Activated CD8-positive, alpha-beta memory T cell treated with anti-CD3 and anti-CD28 coated beads, Interleukin-2, amount 50 U/mL, for 4 hours (primary cell): Measurements from ENCODE around the gene AQP4.

Experiments used
- DNase-seq: peaks from one replicate; pipeline ENCODE4 v3.0.0-alpha.2; 2020

AQP4 gene

DNA sequence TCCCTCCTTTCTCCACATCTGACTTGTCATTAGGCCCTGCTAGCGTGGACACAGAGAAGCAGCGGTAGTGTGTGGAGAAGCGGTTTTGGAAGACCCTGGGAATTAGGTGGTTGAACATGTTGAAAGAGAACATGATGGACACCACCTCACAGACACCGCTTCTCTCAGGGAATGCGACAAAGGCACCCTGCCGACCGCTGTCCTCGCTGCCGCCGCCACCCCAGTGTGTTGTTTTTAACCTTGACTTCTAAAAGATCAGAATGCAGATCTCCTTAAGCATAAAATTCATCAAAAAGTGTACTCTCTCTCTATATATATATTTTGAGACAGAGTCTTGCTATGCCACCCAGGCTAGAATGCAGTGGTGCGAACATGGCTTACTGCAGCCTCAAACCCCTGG lies 33.2 kb downstream of the AQP4 start:
- no peak for DNase-seq

DNA sequence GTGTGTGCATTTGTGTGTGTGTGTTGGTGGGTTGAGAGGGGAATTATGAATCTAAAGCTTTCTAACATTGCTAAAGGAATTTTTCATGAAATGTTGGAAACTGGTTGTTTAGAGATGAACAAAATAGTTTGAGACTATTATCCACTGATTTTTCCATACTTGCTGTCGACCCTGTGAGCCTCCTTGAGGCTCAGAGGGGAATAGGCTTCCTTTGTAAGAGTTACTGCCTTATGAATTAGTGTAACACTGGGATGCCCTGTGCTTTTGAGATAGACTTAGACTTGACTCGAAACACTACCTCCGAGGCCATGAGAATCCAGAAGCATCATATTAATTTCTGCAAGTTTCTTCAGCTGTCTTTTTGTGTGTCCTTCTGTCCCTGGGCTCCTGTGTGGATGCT lies 37.9 kb downstream of the AQP4 start:
- DNase-seq = no peak

DNA sequence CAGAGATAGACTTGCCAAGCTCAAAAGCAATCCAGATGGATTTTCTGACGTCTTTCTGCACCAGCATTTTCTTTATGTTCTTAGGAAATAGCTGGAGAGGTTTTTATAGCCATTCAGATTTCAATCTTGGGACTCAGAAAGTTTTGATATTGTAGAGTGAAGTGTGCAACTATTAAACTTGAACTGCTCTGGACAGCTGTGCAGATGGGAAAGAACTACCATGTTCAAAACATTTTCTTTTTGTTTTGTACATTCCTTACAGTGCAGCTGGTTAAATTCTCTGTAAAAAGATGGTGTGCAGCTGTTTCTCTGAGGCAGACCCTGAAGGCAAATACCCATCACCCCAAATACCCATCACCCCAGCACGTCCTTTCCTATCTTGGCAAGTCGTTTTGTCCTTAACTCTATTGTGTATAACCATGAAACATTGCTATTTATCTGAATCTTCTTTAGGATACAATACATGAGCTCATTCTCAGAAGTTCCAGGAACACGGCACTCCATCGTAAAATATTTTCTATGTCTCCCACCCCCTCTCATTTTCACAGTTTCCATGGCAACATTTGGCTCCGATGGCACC lies 38.8 kb downstream of the AQP4 start:
- no peak for DNase-seq

DNA sequence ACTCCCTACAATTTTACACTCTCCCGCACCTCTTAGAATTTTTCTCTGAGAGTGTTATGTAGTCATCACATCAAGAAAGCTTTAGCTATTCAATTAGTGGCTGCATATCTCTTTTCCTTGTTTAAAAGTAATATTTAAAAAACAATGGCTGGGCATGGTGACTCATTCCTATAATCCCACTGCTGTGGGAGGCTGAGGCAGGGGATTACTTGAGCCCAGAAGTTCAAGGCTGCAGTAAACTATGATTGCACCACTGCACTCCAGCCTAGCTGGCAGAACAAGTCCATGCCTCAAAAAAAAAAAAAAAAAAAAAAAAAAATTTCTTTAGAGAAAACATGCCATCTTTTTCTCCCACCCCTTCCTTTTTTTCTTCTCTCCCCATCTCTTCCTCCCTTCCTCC lies 44.3 kb downstream of the AQP4 start:
- DNase-seq = no peak

DNA sequence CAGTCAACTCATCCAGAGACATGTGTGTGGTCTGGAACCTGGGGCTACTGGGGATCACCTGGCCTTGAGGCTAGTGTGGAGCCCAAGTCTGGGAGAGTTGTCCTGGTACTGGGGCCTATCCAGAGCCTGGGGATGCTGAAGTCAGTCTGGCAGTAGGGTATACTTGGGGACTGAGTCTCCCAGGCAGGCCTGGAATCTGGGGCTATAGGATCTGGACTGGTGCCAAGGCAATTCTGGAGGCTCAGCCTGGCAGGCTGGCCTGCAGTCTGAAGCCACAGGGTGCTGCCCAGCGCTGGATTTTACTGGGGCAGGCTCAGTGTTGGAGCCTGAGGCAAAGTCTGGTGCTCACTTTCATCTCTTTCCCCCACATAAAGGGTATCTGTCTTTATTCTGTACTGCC lies 46.5 kb downstream of the AQP4 start:
- no peak for DNase-seq

DNA sequence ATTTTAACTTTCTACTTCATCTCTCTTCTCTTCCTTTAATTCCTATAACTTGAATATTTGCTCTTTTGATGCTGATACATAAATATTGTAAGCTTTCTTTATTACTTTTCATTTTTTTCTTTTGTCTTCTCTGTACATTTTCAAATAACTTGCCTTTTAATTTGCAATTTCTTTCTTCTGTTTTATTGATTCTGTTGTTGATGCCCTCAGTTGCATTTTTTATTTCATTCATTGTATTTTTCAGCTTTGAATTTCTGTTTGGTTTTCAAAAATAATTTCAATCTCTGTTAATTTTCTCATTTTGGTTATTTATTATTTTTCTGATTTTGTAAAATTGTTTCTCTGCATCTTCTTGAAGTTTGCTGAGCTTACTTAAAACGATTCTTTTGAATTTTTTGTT lies 47.0 kb downstream of the AQP4 start:
- DNase-seq = no peak

DNA sequence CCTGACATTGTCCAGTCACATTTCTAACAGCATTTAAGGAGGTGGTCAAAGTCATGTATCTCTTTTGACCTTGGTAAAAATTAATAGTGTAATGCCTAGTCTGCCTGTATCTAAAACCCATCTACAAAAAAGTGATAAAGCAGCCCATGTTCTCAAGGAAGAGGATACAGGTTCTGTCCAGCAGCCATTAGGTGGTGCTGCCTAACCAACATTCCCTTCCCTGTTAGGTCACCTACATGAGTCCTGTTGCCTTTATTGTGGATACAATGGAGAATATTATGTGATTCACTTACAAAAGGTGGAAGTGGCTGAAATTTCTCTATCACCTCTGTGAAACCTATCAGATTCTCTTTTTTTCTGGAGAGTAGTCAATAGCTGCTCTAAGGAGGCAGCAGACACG lies 52.5 kb downstream of the AQP4 start:
- DNase-seq = no peak

DNA sequence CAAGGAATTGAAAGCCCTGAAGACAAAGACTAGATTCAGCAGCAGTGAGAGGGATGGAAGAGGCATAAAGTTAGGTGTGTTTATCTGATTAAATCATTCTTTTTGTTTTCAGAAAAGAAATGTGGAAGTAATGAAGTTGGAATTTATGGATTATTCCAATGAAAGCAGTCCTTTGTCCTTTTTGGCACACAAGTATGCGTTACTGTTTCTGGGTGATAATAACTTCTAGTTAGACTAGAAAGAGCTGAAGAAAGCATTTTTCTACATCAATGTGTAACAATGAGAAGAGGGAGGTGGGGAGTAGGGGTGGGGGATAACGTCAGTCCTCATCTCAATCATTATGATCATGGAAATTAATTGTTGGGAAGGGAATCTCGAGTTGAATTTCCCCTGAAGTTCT lies 53.0 kb downstream of the AQP4 start:
- no peak for DNase-seq

DNA sequence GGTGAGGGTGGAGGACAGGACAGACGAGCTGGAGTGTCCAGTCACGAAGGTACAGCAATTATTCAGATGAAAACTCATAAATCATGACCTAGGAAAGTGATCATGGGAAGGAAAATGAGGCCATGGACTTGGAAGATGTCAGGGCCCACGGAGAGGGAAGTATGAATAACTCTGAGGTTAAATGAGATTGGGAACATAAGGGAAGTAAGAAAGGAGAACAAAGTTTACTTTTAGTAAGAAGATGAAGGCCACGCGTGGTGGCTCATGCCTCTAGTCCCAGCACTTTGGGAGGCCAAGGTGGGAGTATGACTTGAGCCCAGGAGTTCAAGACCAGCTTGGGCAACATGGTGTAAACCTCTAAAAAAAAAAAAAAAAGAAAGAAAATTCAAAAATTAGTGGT lies 56.2 kb downstream of the AQP4 start:
- no peak for DNase-seq

DNA sequence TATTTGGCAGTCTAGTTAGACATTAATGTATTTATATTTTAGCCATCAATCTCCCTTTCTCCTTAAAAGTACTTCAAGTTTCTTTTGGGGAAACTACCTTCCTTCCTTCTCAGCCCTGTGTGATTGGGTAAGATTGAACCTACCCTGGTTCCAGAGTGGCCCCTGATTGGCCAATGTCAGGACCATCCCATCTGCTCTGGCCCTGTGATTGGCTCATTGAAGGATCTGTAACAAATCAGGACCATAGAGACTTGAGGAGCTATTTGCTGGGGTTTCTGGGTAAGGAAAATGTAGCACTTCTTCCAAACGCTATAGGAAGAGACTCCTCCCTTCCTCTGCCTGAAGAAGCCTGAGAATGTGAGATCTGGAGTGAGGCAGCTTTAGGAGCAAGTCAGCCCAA lies 59.3 kb downstream of the AQP4 start:
- DNase-seq = no peak

DNA sequence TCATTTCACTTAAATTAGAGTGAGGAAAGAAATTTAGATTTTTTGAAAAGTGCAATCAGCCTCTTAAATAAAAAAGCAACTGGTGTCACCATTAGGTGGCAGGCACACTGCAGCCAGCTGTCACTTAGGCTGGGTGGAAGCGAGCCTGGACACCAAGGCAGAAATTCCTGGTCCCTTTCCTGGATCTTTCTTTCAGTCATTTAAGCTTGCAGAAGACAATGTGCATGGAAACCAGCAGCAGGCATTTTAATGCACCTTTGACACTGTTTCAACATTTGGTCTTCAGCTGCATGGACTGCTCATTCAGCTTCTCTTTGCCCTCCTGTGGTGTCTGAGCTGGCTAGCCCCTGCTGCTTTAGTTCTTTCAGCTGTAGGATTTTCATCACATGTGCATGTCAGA lies 61.0 kb downstream of the AQP4 start:
- no peak for DNase-seq

DNA sequence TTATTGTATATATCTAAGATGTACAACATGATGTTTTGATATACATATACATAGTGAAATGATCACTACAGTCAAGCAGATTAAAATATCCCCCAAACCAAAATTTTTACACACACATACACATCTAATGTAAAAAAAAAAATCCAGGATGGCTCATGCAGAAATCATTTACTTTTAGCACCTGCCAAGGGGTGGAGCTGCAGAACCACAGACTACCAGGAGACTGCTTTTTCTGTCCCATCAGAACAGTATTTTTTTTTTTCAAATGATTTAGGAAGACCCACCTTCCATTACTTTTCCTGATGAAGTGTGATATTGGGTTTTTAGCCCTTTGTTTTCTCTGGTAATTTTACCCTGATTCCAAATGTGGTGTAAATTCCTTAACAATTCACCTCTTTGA lies 61.9 kb downstream of the AQP4 start:
- DNase-seq = no peak

DNA sequence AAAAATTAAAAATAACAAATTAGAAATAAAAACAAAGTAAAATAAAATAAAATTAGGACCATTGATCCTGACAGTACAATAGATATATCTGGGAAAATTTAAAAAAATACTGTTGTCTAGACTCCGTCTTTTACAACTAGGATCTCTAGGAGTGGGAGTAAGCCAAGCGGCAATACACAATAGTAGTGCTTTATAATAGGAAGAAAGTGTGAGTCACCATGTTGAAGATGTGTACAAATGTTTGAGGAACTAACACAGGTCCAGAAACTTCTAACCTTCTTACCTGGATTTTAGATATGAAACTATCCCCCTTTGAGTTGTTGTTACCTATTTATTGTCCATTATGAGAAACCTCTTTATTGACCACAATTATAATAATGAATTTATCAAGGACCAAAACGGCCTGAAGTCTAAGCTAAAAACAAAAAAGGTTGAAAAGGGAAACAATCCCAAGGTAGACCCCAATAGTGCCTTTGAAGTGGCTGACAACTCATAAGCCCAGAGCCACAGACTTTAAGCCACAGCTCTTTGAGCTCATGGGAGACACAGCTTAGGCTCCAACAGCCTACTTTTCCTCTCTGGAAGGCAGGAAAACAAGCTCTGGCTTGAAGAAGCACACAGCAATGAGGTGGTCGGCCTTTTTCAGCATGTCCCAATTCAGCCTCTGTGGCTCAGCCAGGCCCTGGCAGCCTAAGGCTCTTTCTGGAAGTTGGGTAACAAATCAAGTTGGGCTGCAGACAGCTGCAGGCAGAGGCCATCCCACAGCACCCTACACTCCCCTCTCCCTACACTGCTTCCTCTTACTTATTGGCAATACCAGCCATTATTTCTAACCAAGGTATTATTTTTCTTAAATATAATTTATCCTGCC lies 62.9 kb downstream of the AQP4 start:
- DNase-seq = no peak
